IPS DF 4.7 (cell line): ENCODE results near the gene ADAMTS4.

Source experiments
- DNase-seq: peaks from one replicate; pipeline ENCODE4 v3.0.0-alpha.2; 2013; ENCODE audit warnings: low spot score; ENCODE audit errors: extremely low read depth

The ADAMTS4 gene

DNA sequence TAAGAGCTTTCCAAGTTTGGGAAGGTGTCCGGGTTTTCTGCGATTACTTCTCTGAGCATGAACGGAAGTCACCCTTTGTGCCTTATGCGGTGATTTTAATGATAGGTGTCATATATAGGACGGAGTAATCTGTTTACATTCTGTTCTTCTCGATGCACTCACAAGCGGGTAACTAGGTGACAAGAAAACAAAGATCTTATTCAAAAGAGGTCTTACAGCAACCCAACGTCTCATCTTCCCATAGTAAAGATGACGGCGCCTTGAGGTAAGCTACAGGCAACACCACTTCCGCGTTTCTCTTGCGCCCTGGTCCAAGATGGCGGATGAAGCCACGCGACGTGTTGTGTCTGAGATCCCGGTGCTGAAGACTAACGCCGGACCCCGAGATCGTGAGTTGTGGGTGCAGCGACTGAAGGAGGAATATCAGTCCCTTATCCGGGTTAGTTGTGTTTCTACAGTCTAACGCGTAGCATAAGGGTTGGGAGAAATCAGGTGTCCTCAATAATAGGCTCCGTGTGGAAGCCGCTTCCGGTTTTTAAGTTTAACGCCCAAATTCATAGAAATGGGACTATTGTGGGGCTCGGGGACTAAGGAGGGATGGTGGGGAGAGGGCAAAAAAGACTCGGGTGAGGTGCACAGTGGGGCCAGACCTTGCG is 45.0 kb downstream of the ADAMTS4 start, which contains the start of gene UFC1:
Gene UFC1 (plus strand): TSS at position 297 of the 656 bp plus-strand sequence. CDS start 20 bp downstream, at position 317.
- no peak for DNase-seq

DNA sequence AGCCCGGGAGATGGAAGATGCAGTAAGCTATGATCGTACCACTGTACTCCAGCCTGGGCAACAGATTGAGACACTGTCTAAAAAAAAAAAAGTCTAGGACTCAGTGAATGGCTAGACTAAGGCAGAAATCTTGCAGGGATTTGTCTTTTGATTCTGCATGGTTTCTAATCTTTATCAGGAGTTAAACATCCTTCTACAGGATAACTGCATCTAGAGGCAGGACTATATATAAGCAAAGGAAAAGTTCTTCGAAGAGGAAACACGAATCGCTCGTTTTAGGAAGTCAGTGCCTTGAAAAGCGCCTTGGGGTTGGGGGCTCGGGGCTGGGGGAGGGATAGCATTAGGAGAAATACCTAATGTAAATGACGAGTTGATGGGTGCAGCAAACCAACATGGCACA is 45.7 kb downstream of the ADAMTS4 start:
- DNase-seq, result no peak

DNA sequence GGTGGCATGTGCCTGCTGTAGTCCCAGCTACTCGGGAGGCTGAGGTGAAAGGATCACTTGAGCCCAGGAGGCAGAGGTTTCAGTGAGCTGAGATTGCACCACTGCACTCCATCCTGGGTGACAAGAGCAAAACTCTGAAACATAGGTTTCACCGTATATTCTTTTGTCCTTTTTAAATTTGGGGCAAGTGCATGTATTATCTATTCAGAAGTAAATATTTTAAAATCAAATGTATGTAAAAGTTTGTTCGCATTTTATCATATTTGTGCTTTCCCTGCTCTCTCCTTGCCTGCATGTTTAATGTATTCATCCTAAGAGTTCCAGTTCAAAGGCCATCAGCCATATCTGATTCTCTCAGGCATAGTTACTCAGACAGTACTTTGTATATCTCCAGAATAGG is 53.0 kb downstream of the ADAMTS4 start:
- DNase-seq, result no peak

DNA sequence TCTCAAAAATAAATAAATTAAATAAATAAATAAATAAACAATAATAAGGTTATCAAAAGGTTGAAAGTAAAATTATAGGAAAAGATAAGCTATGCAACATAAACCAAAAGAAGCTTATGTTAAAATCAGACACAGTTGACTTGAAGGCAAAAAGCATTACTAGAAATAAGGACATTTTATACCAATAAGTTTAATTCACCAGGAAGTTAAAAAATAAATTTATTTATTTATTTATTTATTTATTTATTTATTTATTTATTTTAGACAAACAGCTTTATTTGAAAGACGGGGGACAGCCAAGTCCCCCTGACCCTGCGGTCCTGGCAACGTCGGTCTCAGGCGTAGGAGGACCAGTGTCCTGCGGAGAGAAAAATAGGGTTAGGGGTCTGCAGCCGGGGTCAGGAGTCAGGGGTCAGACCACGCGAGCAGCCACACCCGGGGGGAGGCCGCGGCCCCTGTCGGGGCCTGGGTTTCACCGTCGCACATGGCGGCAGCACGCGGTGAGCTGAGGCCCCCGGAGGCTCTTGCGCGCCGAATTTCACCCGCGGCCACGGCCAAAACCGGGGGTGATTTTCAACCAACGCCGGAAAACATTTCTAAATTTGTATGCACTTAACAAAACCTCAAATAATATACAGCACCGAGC is 58.0 kb downstream of the ADAMTS4 start:
- no peak for DNase-seq

DNA sequence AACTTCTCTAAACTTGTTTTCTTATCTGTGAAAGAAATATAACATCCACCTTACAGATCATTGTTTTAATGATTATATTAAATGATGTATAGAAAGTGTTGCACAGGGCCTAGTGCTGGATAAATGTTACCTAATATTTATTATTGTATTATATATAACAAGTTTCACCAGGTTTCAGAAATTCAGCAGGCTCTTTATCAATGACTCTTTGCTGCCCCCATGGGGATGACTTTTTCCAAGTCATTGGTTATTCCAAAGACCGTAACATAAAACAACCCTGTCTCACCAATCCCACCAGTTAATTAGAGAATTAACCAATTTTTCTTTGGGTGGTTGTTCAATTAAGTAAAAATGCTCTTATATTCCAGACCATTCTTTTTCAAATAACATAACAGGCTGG is 59.1 kb downstream of the ADAMTS4 start:
- no peak for DNase-seq

DNA sequence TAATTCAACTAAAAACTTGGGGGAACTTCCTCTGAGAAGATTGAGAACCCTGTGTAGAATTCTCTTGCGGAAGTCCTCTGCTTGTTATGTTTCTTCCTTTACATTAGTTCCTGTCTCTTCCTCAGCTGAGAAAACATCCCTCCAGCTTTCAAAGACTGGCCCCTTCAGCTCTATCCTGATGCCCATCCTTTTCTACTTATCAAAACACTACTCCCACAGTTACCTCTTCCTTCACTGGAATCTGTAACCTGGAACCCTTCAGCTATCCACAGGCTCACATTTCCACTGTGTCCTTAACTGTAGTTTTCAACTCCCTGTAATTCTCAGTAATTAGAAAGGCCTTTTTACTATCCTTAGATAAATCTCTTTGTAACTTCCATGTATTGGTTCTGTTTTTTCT is 60.4 kb downstream of the ADAMTS4 start:
- no peak for DNase-seq

DNA sequence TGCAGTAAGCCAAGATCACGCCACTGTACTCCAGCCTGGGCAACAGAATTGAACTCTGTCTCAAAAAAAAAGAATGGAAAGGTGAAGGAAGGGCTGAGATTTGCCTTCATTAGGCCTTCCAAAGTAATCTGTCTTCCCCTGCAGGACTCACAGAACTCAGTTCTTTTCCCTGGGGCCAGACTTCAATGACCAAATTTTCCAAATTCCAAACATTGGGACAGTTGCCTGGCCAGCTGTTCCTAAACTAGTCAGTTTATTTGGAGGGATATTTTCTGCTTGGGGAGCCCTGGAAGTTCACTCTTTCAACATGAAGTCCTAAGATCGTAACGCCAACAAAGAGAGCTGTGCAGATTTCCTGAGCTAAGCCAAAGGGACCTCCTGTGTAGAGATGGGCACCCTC is 61.0 kb downstream of the ADAMTS4 start:
- DNase-seq, result no peak
